ENCODE results near the gene OPCML.

OPCML gene

DNA sequence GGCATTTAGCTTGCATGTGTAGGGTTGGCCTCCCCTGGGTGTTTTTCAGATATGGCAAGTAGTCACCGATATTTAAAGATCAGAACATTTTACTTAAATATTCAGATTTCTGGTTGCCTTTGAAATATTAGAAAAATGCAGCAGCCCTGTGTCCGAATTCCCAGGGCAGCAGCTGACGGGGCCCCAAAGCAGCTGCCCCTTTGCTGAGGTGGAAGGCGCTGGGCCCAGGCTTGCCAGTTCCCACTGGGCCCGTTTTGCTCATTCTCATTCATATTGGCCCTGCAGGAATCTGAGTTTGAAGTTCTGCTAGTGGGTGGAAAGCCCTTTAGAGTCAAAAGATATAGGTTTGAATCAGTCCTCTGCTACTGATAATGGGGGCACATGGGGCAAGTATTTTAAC lies 692.1 kb downstream of the OPCML start:
- no peak overlapping the region for H3K4me3 ChIP-seq (ENCODE audit: low read depth in 1 of 2, low read length in 2 of 2)
- H3K9me3 ChIP-seq (ENCODE audit: control insufficient read depth in 1 of 2, low read length in 2 of 2): no peaks in the 10 kb centered on the region
- H3K27ac ChIP-seq (ENCODE audit: low read depth, low read length): no peak overlapping the region
- H3K27me3 ChIP-seq (ENCODE audit: control insufficient read depth in 1 of 2, insufficient read depth in 2 of 2, low read length in 2 of 2): no peaks in the 10 kb centered on the region
- H3K4me1 ChIP-seq (ENCODE audit: control insufficient read depth in 1 of 2, insufficient read depth in 2 of 2, low read length in 2 of 2): no peaks in the 10 kb centered on the region
- no peak overlapping the region for H3K9ac ChIP-seq (ENCODE audit: low read depth in 1 of 2, low read length in 2 of 2)
- no peaks in the 10 kb centered on the region for H3K36me3 ChIP-seq (ENCODE audit: control insufficient read depth in 1 of 2, insufficient read depth in 2 of 2, low read length in 2 of 2)

DNA sequence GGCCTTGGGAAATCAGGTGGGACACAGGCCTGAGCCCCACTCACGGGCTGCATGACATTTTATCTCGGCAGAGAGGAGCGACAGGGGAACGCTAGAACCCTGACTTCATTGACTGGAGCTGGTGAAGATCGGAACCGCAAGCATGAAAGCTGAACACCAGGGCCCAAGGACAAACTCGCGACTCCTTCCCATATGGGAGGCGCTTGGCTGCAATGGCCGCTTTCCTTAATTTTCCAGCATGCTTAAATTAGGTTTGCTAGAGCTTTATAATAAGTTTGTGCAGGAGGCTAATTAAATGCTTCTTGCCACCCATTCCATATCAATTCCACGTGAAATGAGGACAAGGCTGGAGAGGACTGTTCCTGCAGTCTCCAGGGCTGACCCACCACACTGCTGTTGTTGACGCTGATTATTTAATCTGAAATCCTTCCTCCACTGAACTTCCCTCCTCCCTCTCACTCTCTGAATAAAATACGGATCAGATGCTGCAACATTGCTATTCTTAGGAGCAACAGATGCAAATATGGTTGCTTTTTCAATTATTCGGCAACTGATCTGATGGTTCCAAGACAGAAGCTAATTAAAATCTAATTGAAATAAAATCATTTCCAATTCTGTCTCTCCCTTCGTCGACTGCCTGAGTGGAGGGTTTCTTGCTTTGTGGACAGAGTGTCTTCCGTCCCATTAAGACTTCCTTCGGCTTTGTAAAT lies 692.9 kb downstream of the OPCML start:
- Histone ChIP-seq H3K9ac (ENCODE audit: low read depth in 1 of 2, low read length in 2 of 2) (no peak overlapping the region), H3K4me3 (ENCODE audit: low read depth in 1 of 2, low read length in 2 of 2) (no peak overlapping the region), H3K36me3 (ENCODE audit: control insufficient read depth in 1 of 2, insufficient read depth in 2 of 2, low read length in 2 of 2) (no peaks in the 10 kb centered on the region), H3K27me3 (ENCODE audit: control insufficient read depth in 1 of 2, insufficient read depth in 2 of 2, low read length in 2 of 2) (no peaks in the 10 kb centered on the region), H3K27ac (ENCODE audit: low read depth, low read length) (no peak overlapping the region), H3K9me3 (ENCODE audit: control insufficient read depth in 1 of 2, low read length in 2 of 2) (no peaks in the 10 kb centered on the region), H3K4me1 (ENCODE audit: control insufficient read depth in 1 of 2, insufficient read depth in 2 of 2, low read length in 2 of 2) (no peaks in the 10 kb centered on the region)

DNA sequence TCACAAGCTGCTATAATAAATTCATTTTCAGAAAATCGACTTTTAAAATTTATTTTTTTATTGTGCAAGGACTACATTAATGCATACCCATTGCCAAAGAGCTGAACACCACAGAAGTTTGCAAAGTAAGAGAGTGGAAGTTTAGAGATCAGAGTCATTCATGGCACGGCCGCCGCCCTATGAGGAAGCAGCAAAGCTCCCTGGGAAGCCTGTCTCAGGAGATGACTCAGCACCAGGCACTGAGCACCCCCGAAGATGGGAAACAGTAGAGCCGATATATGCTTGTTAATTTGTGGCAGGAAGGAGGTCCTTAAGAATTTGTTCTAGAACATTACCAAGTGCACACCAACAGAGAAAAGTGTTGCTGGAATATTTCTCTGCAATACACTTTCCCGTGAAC lies 693.7 kb downstream of the OPCML start:
- Histone ChIP-seq H3K4me1 (ENCODE audit: control insufficient read depth in 1 of 2, insufficient read depth in 2 of 2, low read length in 2 of 2) (no peaks in the 10 kb centered on the region), H3K4me3 (ENCODE audit: low read depth in 1 of 2, low read length in 2 of 2) (no peak overlapping the region), H3K27me3 (ENCODE audit: control insufficient read depth in 1 of 2, insufficient read depth in 2 of 2, low read length in 2 of 2) (no peaks in the 10 kb centered on the region), H3K9me3 (ENCODE audit: control insufficient read depth in 1 of 2, low read length in 2 of 2) (no peaks in the 10 kb centered on the region), H3K9ac (ENCODE audit: low read depth in 1 of 2, low read length in 2 of 2) (no peak overlapping the region), H3K36me3 (ENCODE audit: control insufficient read depth in 1 of 2, insufficient read depth in 2 of 2, low read length in 2 of 2) (no peaks in the 10 kb centered on the region), H3K27ac (ENCODE audit: low read depth, low read length) (no peak overlapping the region)

DNA sequence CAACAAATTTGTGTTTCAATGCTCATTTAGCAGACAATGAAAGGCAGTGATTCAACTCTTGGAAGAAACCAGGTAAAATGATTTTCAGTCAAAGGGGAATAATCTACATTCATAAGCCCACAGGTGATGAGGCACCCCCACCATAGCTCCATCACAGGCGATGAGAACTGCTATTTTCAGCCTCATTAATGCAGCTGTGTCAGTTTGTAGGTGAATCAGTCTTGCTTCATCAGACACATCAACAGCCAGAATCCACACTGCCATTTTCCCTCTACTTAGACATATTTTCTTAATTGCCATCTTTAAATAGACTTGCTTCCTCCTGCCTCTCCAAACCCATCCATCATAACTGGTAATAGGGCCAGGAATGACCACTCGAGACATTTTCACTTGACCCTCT lies 701.0 kb downstream of the OPCML start:
- no peak overlapping the region for H3K9ac ChIP-seq (ENCODE audit: low read depth in 1 of 2, low read length in 2 of 2)
- no peaks in the 10 kb centered on the region for H3K9me3 ChIP-seq (ENCODE audit: control insufficient read depth in 1 of 2, low read length in 2 of 2)
- H3K4me1 ChIP-seq (ENCODE audit: control insufficient read depth in 1 of 2, insufficient read depth in 2 of 2, low read length in 2 of 2): no peaks in the 10 kb centered on the region
- H3K36me3 ChIP-seq (ENCODE audit: control insufficient read depth in 1 of 2, insufficient read depth in 2 of 2, low read length in 2 of 2): no peaks in the 10 kb centered on the region
- no peak overlapping the region for H3K4me3 ChIP-seq (ENCODE audit: low read depth in 1 of 2, low read length in 2 of 2)
- no peaks in the 10 kb centered on the region for H3K27me3 ChIP-seq (ENCODE audit: control insufficient read depth in 1 of 2, insufficient read depth in 2 of 2, low read length in 2 of 2)
- no peak overlapping the region for H3K27ac ChIP-seq (ENCODE audit: low read depth, low read length)

DNA sequence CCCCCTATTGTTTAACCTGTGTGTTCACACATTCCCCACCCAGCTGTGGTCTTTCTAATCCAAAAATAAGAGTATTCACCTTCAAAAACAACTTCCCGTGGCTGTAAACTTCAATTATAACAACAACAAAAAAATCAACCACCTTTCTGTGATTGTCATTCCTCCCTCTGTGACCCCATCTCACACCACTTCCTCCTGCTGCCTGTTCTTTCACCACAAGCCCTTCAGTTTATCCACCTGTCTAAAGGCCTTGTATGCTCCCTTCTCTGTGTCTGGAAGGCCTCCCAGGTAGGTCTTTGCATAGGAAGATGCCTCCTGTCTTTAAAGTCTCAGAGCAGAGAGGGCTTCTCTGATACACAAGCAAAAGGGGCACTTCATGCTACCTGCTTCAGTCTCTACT lies 707.7 kb downstream of the OPCML start:
- H3K27me3 ChIP-seq (ENCODE audit: control insufficient read depth in 1 of 2, insufficient read depth in 2 of 2, low read length in 2 of 2): no peaks in the 10 kb centered on the region

DNA sequence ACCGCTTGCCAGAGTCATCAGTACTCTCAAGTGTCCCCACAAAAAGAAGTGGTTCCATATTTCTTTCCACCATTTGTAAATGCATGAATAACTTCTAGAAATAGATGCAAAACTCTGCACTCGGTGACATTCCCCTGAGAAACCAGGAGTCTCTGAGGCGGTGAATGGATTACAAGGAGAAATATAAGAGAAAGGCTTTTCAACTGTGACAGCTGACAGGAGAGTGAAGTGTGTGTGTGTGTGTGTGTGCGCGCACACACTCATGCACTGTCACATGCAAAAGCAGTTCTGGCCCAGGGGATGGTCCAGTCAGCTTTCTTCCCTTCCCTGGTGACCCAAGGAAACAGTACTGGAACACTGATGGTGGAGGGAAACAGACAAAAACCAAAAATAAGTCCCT lies 710.0 kb downstream of the OPCML start:
- no peak overlapping the region for H3K27ac ChIP-seq (ENCODE audit: low read depth, low read length)
- no peaks in the 10 kb centered on the region for H3K4me1 ChIP-seq (ENCODE audit: control insufficient read depth in 1 of 2, insufficient read depth in 2 of 2, low read length in 2 of 2)
- no peaks in the 10 kb centered on the region for H3K36me3 ChIP-seq (ENCODE audit: control insufficient read depth in 1 of 2, insufficient read depth in 2 of 2, low read length in 2 of 2)
- no peak overlapping the region for H3K4me3 ChIP-seq (ENCODE audit: low read depth in 1 of 2, low read length in 2 of 2)
- no peaks in the 10 kb centered on the region for H3K9me3 ChIP-seq (ENCODE audit: control insufficient read depth in 1 of 2, low read length in 2 of 2)
- H3K9ac ChIP-seq (ENCODE audit: low read depth in 1 of 2, low read length in 2 of 2): no peak overlapping the region
- no peaks in the 10 kb centered on the region for H3K27me3 ChIP-seq (ENCODE audit: control insufficient read depth in 1 of 2, insufficient read depth in 2 of 2, low read length in 2 of 2)

More for the DNA sequence above, 707.7 kb downstream of the OPCML start:
- Histone ChIP-seq H3K27ac (ENCODE audit: low read depth, low read length) (no peak overlapping the region), H3K4me1 (ENCODE audit: control insufficient read depth in 1 of 2, insufficient read depth in 2 of 2, low read length in 2 of 2) (no peaks in the 10 kb centered on the region), H3K4me3 (ENCODE audit: low read depth in 1 of 2, low read length in 2 of 2) (no peak overlapping the region), H3K36me3 (ENCODE audit: control insufficient read depth in 1 of 2, insufficient read depth in 2 of 2, low read length in 2 of 2) (no peaks in the 10 kb centered on the region), H3K9ac (ENCODE audit: low read depth in 1 of 2, low read length in 2 of 2) (no peak overlapping the region), H3K9me3 (ENCODE audit: control insufficient read depth in 1 of 2, low read length in 2 of 2) (no peaks in the 10 kb centered on the region)

DNA sequence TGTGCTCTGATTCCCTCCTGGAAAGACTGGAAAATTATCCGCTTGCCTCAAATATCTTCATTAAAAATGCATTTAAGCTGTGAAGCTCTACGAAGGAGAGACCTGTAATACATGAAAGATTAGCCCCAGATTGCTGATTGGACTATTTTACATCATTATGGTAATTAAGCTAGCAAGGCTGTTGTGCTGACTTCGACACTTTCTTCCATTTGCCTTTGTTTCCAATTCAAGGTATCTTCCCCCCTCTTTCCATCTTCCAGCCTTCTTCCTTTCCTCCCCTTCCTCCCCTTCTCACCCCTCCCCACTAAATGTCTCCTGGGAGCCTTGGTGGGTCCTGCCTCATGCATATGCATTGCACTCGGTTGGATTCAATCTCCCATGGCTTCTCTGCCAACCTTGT lies 710.8 kb downstream of the OPCML start:
- H3K27ac ChIP-seq (ENCODE audit: low read depth, low read length): no peak overlapping the region
- no peaks in the 10 kb centered on the region for H3K27me3 ChIP-seq (ENCODE audit: control insufficient read depth in 1 of 2, insufficient read depth in 2 of 2, low read length in 2 of 2)
- H3K36me3 ChIP-seq (ENCODE audit: control insufficient read depth in 1 of 2, insufficient read depth in 2 of 2, low read length in 2 of 2): no peaks in the 10 kb centered on the region
- no peak overlapping the region for H3K9ac ChIP-seq (ENCODE audit: low read depth in 1 of 2, low read length in 2 of 2)
- H3K4me1 ChIP-seq (ENCODE audit: control insufficient read depth in 1 of 2, insufficient read depth in 2 of 2, low read length in 2 of 2): no peaks in the 10 kb centered on the region
- no peak overlapping the region for H3K4me3 ChIP-seq (ENCODE audit: low read depth in 1 of 2, low read length in 2 of 2)
- H3K9me3 ChIP-seq (ENCODE audit: control insufficient read depth in 1 of 2, low read length in 2 of 2): no peaks in the 10 kb centered on the region

DNA sequence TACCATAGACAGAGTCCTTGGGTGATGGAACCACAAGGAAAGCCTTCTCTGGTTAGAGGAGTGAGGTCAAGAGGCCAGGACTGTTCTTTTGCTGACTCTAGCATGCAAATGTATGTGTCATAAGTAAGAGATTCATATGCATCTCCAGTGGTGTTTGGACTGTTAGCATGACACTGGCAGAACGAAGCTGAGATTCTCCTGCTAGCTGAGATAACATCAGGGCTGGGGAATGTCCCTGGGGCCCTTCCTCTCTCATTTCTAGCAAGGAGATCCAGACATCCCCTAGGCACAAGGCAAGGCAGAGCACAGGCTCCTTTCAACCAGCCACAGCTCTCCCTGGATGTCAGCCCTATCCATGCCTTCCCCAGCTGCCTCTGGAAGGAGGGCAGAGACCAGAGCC lies 711.3 kb downstream of the OPCML start:
- Histone ChIP-seq H3K4me3 (ENCODE audit: low read depth in 1 of 2, low read length in 2 of 2) (no peak overlapping the region), H3K27ac (ENCODE audit: low read depth, low read length) (no peak overlapping the region), H3K9me3 (ENCODE audit: control insufficient read depth in 1 of 2, low read length in 2 of 2) (no peaks in the 10 kb centered on the region), H3K27me3 (ENCODE audit: control insufficient read depth in 1 of 2, insufficient read depth in 2 of 2, low read length in 2 of 2) (no peaks in the 10 kb centered on the region), H3K9ac (ENCODE audit: low read depth in 1 of 2, low read length in 2 of 2) (no peak overlapping the region), H3K4me1 (ENCODE audit: control insufficient read depth in 1 of 2, insufficient read depth in 2 of 2, low read length in 2 of 2) (no peaks in the 10 kb centered on the region), H3K36me3 (ENCODE audit: control insufficient read depth in 1 of 2, insufficient read depth in 2 of 2, low read length in 2 of 2) (no peaks in the 10 kb centered on the region)

DNA sequence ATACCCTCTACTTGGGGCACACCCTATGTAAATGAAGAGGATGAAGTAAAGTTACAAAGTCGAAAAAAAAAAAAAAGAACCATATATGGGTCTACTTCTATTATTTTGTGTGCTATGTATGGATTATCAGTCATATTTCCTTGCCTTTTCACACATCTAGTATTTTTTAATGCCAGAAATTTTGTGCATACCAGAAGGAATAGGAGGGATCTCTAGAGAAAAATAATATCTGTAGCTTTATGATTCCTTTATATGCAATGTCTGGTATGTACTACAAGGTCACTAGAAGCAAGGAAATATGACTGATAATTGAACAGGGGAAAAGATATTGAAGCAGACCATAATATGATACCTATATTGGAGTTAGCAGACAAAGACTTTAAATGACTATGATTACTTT lies 713.4 kb downstream of the OPCML start:
- Histone ChIP-seq H3K9me3 (ENCODE audit: control insufficient read depth in 1 of 2, low read length in 2 of 2) (no peaks in the 10 kb centered on the region), H3K9ac (ENCODE audit: low read depth in 1 of 2, low read length in 2 of 2) (no peak overlapping the region), H3K27me3 (ENCODE audit: control insufficient read depth in 1 of 2, insufficient read depth in 2 of 2, low read length in 2 of 2) (no peaks in the 10 kb centered on the region), H3K4me1 (ENCODE audit: control insufficient read depth in 1 of 2, insufficient read depth in 2 of 2, low read length in 2 of 2) (no peaks in the 10 kb centered on the region), H3K27ac (ENCODE audit: low read depth, low read length) (no peak overlapping the region), H3K4me3 (ENCODE audit: low read depth in 1 of 2, low read length in 2 of 2) (no peak overlapping the region), H3K36me3 (ENCODE audit: control insufficient read depth in 1 of 2, insufficient read depth in 2 of 2, low read length in 2 of 2) (no peaks in the 10 kb centered on the region)

DNA sequence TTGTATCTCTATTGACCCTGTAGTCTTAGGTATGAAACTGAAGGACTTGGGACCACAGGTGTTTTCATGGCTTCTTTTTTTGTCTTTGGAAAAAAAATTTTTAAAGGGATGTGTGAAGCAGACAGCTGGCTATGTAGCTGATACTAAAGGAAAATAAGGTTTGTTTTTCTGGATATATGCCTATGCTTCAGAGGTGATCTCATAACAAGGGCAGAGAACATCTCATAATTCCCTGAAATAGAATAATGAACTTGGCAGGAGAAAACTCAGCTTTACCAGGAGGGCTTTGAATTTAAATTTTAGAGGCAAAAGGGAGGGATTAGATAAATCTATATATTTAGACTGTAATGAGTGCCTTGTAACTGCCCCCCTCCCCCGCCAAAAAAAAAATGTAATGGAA lies 714.9 kb downstream of the OPCML start:
- no peak overlapping the region for H3K9ac ChIP-seq (ENCODE audit: low read depth in 1 of 2, low read length in 2 of 2)
- no peaks in the 10 kb centered on the region for H3K36me3 ChIP-seq (ENCODE audit: control insufficient read depth in 1 of 2, insufficient read depth in 2 of 2, low read length in 2 of 2)
- H3K9me3 ChIP-seq (ENCODE audit: control insufficient read depth in 1 of 2, low read length in 2 of 2): no peaks in the 10 kb centered on the region
- H3K27ac ChIP-seq (ENCODE audit: low read depth, low read length): no peak overlapping the region
- no peaks in the 10 kb centered on the region for H3K4me1 ChIP-seq (ENCODE audit: control insufficient read depth in 1 of 2, insufficient read depth in 2 of 2, low read length in 2 of 2)
- no peak overlapping the region for H3K4me3 ChIP-seq (ENCODE audit: low read depth in 1 of 2, low read length in 2 of 2)
- no peaks in the 10 kb centered on the region for H3K27me3 ChIP-seq (ENCODE audit: control insufficient read depth in 1 of 2, insufficient read depth in 2 of 2, low read length in 2 of 2)

DNA sequence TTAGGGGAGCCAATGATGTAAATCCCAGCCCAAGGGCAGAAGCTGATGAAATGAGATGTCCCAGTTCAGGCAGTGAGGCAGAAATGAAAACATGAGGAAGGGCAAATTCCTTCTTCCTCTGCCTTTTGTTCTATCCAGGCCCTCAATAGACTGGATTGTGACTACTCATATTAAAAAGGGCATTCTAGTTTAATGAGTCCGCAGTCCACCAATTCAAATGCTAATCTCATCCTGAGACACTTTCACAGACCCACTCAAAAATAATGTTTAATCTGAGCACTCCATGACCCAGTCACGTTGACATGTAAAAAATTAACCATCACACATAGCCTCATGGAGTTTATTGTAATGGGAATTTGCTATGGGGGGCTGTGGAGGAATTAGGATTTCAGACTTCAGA lies 717.9 kb downstream of the OPCML start:
- no peaks in the 10 kb centered on the region for H3K9me3 ChIP-seq (ENCODE audit: control insufficient read depth in 1 of 2, low read length in 2 of 2)
- H3K27ac ChIP-seq (ENCODE audit: low read depth, low read length): no peak overlapping the region
- no peaks in the 10 kb centered on the region for H3K4me1 ChIP-seq (ENCODE audit: control insufficient read depth in 1 of 2, insufficient read depth in 2 of 2, low read length in 2 of 2)
- no peak overlapping the region for H3K4me3 ChIP-seq (ENCODE audit: low read depth in 1 of 2, low read length in 2 of 2)
- H3K9ac ChIP-seq (ENCODE audit: low read depth in 1 of 2, low read length in 2 of 2): no peak overlapping the region
- no peaks in the 10 kb centered on the region for H3K27me3 ChIP-seq (ENCODE audit: control insufficient read depth in 1 of 2, insufficient read depth in 2 of 2, low read length in 2 of 2)
- H3K36me3 ChIP-seq (ENCODE audit: control insufficient read depth in 1 of 2, insufficient read depth in 2 of 2, low read length in 2 of 2): no peaks in the 10 kb centered on the region
